ENCODE results near the gene PACSIN1.

Gene PACSIN1

DNA sequence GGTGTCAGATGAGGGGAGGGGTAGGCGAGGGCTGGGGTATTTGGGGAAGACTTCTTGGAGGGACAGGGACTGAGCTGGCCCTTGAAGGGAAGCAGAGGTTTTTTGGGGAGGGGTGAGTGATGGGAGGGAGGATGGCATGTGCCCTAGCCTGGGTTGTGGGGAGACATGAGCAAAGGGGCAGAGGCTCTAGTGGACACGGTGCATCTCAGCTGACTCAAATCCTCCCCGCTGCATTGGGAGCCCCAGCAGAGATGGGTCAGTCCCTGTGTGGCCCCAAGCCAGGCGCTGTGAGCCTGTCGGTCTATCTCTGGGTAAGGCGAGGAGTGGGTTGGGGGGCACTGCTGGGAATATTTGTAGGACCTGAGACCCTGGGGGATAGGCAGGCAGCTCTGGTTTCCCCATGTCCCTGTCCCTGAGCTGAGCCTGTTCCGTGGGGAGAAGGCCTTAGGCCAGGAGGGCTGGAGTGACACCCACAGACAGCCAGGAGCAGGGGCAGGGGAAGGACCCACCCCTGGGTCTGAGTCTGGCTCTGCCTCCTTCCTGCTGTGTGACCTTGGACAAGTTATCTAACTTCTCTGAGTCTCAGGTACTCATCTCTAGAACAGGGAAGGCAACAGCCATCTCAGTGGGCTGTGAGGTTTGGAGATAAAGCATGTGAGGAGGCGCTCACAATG lies 54.2 kb downstream of the PACSIN1 start:
- H4K91ac ChIP-seq (ENCODE audit: low read length) = no peak overlapping the region
- no peak overlapping the region for H3K4me2 ChIP-seq (ENCODE audit: low read length, poor library complexity, severe bottlenecking)
- H3K14ac ChIP-seq (ENCODE audit: low read length in 2 of 2) = no peak overlapping the region
- peaks cover 37 to 79% of the 10 kb centered on the region in 2 experiments for H3K27me3 ChIP-seq (ENCODE audit: control insufficient read depth in 1 of 2, insufficient read depth in 1 of 2, low read length in 2 of 2)
- H3K79me1 ChIP-seq (replicated peaks; ENCODE audit: low read length, poor library complexity, severe bottlenecking) = no peaks in the 10 kb centered on the region
- no peak overlapping the region for H3K23ac ChIP-seq (ENCODE audit: low read length in 2 of 2)
- H3K27ac ChIP-seq (ENCODE audit: low read length, poor library complexity, severe bottlenecking) = no peak overlapping the region
- no peak overlapping the region for H4K8ac ChIP-seq (ENCODE audit: low read length)
- H3K4ac ChIP-seq (ENCODE audit: low read depth in 1 of 2, low read length in 2 of 2) = no peak overlapping the region
- H2BK12ac ChIP-seq (ENCODE audit: low read length in 2 of 2) = no peak overlapping the region
- no peak overlapping the region for H3K18ac ChIP-seq (ENCODE audit: low read depth in 1 of 2, low read length in 2 of 2)
- no peak for DNase-seq
- H2BK5ac ChIP-seq (ENCODE audit: low read depth, low read length, poor library complexity, severe bottlenecking) = no peak overlapping the region
- no peak overlapping the region for H2AFZ ChIP-seq (ENCODE audit: low read depth, low read length)
- H2BK15ac ChIP-seq (ENCODE audit: low read depth, poor library complexity, severe bottlenecking) = no peak overlapping the region
- H3K9me3 ChIP-seq (ENCODE audit: control insufficient read depth, low read length) = no peaks in the 10 kb centered on the region
- H2AK5ac ChIP-seq (ENCODE audit: low read length, severe bottlenecking) = no peak overlapping the region
- H3K4me1 ChIP-seq (ENCODE audit: control insufficient read depth, insufficient read depth, low read depth, low read length) = peaks cover under 1% of the 10 kb centered on the region
- peaks cover 0 to 4% of the 10 kb centered on the region in 2 experiments for H3K36me3 ChIP-seq (ENCODE audit: control insufficient read depth in 1 of 2, insufficient read depth in 2 of 2, low read depth in 1 of 2, low read length in 2 of 2)
- no peak overlapping the region for H3K4me3 ChIP-seq (ENCODE audit: insufficient read depth in 1 of 2, low read depth in 1 of 2, low read length in 2 of 2)
- 88% methylated on average over 8 of the region's 8 CpGs for WGBS
- no peak overlapping the region for H2BK120ac ChIP-seq (ENCODE audit: low read depth, low read length)
- H3K9ac ChIP-seq (ENCODE audit: low read length) = no peak overlapping the region

- H3K4me1 ChIP-seq (ENCODE audit: control insufficient read depth, insufficient read depth, low read depth, low read length) = no peaks in the 10 kb centered on the region
- H4K8ac ChIP-seq (ENCODE audit: low read length) = no peak overlapping the region
- H2AFZ ChIP-seq (ENCODE audit: low read depth, low read length) = no peak overlapping the region
- H3K4ac ChIP-seq (ENCODE audit: low read depth in 1 of 2, low read length in 2 of 2) = no peak overlapping the region
- H3K4me2 ChIP-seq (ENCODE audit: low read length, poor library complexity, severe bottlenecking) = no peak overlapping the region
- H3K4me3 ChIP-seq (ENCODE audit: insufficient read depth in 1 of 2, low read depth in 1 of 2, low read length in 2 of 2) = no peak overlapping the region
- DNase-seq = no peak
- no peak overlapping the region for H2BK120ac ChIP-seq (ENCODE audit: low read depth, low read length)
- no peak overlapping the region for H2BK5ac ChIP-seq (ENCODE audit: low read depth, low read length, poor library complexity, severe bottlenecking)
- no peak overlapping the region for H2BK12ac ChIP-seq (ENCODE audit: low read length in 2 of 2)
- no peak overlapping the region for H2BK15ac ChIP-seq (ENCODE audit: low read depth, poor library complexity, severe bottlenecking)
- peaks cover 30 to 72% of the 10 kb centered on the region in 2 experiments for H3K27me3 ChIP-seq (ENCODE audit: control insufficient read depth in 1 of 2, insufficient read depth in 1 of 2, low read length in 2 of 2)
- no peak overlapping the region for H2AK5ac ChIP-seq (ENCODE audit: low read length, severe bottlenecking)
- WGBS = 92% methylated on average over 22 of the region's 24 CpGs
- H3K9me3 ChIP-seq (ENCODE audit: control insufficient read depth, low read length) = no peaks in the 10 kb centered on the region
- no peak overlapping the region for H3K14ac ChIP-seq (ENCODE audit: low read length in 2 of 2)
- no peak overlapping the region for H3K23ac ChIP-seq (ENCODE audit: low read length in 2 of 2)
- H4K91ac ChIP-seq (ENCODE audit: low read length) = no peak overlapping the region
- H3K27ac ChIP-seq (ENCODE audit: low read length, poor library complexity, severe bottlenecking) = no peak overlapping the region
- H3K9ac ChIP-seq (ENCODE audit: low read length) = no peak overlapping the region
- H3K18ac ChIP-seq (ENCODE audit: low read depth in 1 of 2, low read length in 2 of 2) = no peak overlapping the region
- no peaks in the 10 kb centered on the region for H3K79me1 ChIP-seq (replicated peaks; ENCODE audit: low read length, poor library complexity, severe bottlenecking)
- no peaks in the 10 kb centered on the region for H3K36me3 ChIP-seq (ENCODE audit: control insufficient read depth in 1 of 2, insufficient read depth in 2 of 2, low read depth in 1 of 2, low read length in 2 of 2)
Measured at GRCh38 chr6:34520645-34521462, 55.0 kb downstream of the PACSIN1 start.

DNA sequence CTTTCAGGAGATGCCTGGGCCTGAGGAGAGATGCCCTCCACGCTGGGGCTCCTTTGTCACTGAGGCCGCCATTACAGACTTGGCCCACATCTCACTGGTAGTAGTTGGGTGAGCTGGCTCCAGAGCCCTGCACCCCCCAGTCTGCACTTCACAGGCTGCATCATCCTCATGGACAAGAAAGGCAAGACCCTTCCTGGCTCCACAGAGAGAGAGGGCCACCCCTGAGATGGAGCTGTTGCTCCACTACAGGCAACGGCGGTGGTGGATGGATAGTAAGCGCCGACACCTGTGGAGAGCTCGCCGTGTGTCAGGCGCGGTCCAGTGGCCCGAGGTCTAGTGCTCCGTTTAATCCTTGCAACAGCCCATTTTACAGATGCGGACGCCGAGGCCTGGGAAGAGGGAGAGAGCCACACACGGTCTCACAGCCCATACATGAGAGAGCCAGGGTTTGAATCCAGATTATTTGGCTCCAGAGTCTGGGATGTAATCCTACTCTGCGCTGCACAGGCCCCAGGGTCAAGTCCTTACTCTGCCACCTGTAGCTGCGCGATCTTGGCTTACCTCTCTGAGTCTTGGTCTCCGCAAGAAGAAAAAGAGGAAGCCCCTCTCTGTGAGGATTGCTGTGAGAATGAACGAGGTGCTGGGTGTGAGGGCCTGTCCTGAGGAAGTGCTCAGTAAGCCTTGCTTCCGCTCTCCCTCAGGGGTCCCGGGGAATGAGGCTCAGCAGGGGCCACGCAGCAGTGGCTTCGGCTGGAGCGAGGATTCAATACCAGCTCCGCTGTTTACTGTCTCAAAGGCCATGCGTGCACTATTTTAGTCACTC lies 55.8 kb downstream of the PACSIN1 start:
- Histone ChIP-seq H2AK5ac (ENCODE audit: low read length, severe bottlenecking) (no peak overlapping the region), H3K4ac (ENCODE audit: low read depth in 1 of 2, low read length in 2 of 2) (no peak overlapping the region), H3K4me1 (ENCODE audit: control insufficient read depth, insufficient read depth, low read depth, low read length) (peaks cover 3% of the 10 kb centered on the region), H2BK120ac (ENCODE audit: low read depth, low read length) (no peak overlapping the region), H3K27me3 (ENCODE audit: control insufficient read depth in 1 of 2, insufficient read depth in 1 of 2, low read length in 2 of 2) (peaks cover 22 to 63% of the 10 kb centered on the region in 2 experiments), H3K4me3 (ENCODE audit: insufficient read depth in 1 of 2, low read depth in 1 of 2, low read length in 2 of 2) (no peak overlapping the region), H3K4me2 (ENCODE audit: low read length, poor library complexity, severe bottlenecking) (no peak overlapping the region), H4K8ac (ENCODE audit: low read length) (no peak overlapping the region), H3K18ac (ENCODE audit: low read depth in 1 of 2, low read length in 2 of 2) (no peak overlapping the region), H2BK15ac (ENCODE audit: low read depth, poor library complexity, severe bottlenecking) (no peak overlapping the region), H2BK5ac (ENCODE audit: low read depth, low read length, poor library complexity, severe bottlenecking) (no peak overlapping the region), H3K9me3 (ENCODE audit: control insufficient read depth, low read length) (no peaks in the 10 kb centered on the region), H3K79me1 (replicated peaks; ENCODE audit: low read length, poor library complexity, severe bottlenecking) (no peaks in the 10 kb centered on the region), H4K91ac (ENCODE audit: low read length) (no peak overlapping the region), H3K23ac (ENCODE audit: low read length in 2 of 2) (no peak overlapping the region), H2BK12ac (ENCODE audit: low read length in 2 of 2) (no peak overlapping the region), H3K14ac (ENCODE audit: low read length in 2 of 2) (no peak overlapping the region), H3K27ac (ENCODE audit: low read length, poor library complexity, severe bottlenecking) (no peak overlapping the region), H3K36me3 (ENCODE audit: control insufficient read depth in 1 of 2, insufficient read depth in 2 of 2, low read depth in 1 of 2, low read length in 2 of 2) (no peaks in the 10 kb centered on the region), H3K9ac (ENCODE audit: low read length) (no peak overlapping the region), H2AFZ (ENCODE audit: low read depth, low read length) (no peak overlapping the region)
- 90% methylated on average over 28 of the region's 28 CpGs for WGBS
- no peak for DNase-seq

DNA sequence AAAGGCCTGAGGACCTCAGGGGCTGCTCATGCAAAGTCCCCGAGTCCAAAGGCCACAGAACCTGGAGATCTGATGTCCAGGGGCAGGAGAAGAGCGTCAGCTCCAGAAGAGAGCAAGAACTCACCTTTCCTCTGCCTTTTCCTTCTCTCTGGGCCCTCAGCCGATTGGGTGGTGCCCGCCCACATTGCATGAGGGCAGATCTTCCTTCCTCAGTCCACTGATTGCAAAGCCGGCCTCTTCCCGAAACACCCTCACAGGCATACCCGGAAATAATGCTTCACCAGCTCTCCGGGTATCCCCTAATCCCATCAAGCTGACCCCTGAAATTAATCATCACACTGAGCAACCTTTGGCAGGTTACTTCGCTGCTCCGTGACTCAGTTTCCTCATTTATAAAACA lies 56.9 kb downstream of the PACSIN1 start:
- Histone ChIP-seq H3K4ac (ENCODE audit: low read depth in 1 of 2, low read length in 2 of 2) (no peak overlapping the region), H2BK120ac (ENCODE audit: low read depth, low read length) (no peak overlapping the region), H3K9ac (ENCODE audit: low read length) (no peak overlapping the region), H3K23ac (ENCODE audit: low read length in 2 of 2) (no peak overlapping the region), H3K4me1 (ENCODE audit: control insufficient read depth, insufficient read depth, low read depth, low read length) (peaks cover 6% of the 10 kb centered on the region), H3K4me2 (ENCODE audit: low read length, poor library complexity, severe bottlenecking) (no peak overlapping the region), H2AK5ac (ENCODE audit: low read length, severe bottlenecking) (no peak overlapping the region), H2BK5ac (ENCODE audit: low read depth, low read length, poor library complexity, severe bottlenecking) (no peak overlapping the region), H3K14ac (ENCODE audit: low read length in 2 of 2) (no peak overlapping the region), H2BK15ac (ENCODE audit: low read depth, poor library complexity, severe bottlenecking) (no peak overlapping the region), H3K9me3 (ENCODE audit: control insufficient read depth, low read length) (no peaks in the 10 kb centered on the region), H3K27me3 (ENCODE audit: control insufficient read depth in 1 of 2, insufficient read depth in 1 of 2, low read length in 2 of 2) (peaks cover 12 to 52% of the 10 kb centered on the region in 2 experiments), H2AFZ (ENCODE audit: low read depth, low read length) (no peak overlapping the region), H3K27ac (ENCODE audit: low read length, poor library complexity, severe bottlenecking) (no peak overlapping the region), H3K4me3 (ENCODE audit: insufficient read depth in 1 of 2, low read depth in 1 of 2, low read length in 2 of 2) (no peak overlapping the region), H3K36me3 (ENCODE audit: control insufficient read depth in 1 of 2, insufficient read depth in 2 of 2, low read depth in 1 of 2, low read length in 2 of 2) (no peaks in the 10 kb centered on the region), H2BK12ac (ENCODE audit: low read length in 2 of 2) (no peak overlapping the region), H4K8ac (ENCODE audit: low read length) (no peak overlapping the region), H3K79me1 (replicated peaks; ENCODE audit: low read length, poor library complexity, severe bottlenecking) (no peaks in the 10 kb centered on the region), H4K91ac (ENCODE audit: low read length) (no peak overlapping the region), H3K18ac (ENCODE audit: low read depth in 1 of 2, low read length in 2 of 2) (no peak overlapping the region)
- 93% methylated on average over 10 of the region's 10 CpGs for WGBS
- no peak for DNase-seq

All from mesenchymal stem cell (in vitro differentiated cells and primary cell).